Esophagus muscularis mucosa (tissue), 3 donors: ENCODE data around the gene CFAP206.

ENCODE experiments used
- CTCF ChIP-seq, 3 experiments: fragments of 200-600 bp in 2 of 3; fragments of 450-650 bp in 1 of 3; sonication (generic) in 2 of 3; IDR thresholded peaks; one replicate each; pipeline ENCODE4 v1.5.1; 2017 to 2019; ENCODE audit warnings: antibody characterized with exemption in 3 of 3, mild to moderate bottlenecking in 2 of 3, moderate library complexity in 1 of 3
- POLR2A ChIP-seq: fragments of 450-650 bp; IDR thresholded peaks from one replicate; pipeline ENCODE4 v1.6.1; 2017; ENCODE audit warnings: antibody characterized with exemption, moderate library complexity, mild to moderate bottlenecking, low read depth

GRCh38 chr6:87397656-87398055 lies 10.1 kb upstream of the CFAP206 start:
- TF ChIP-seq POLR2A (no peak), CTCF (IDR thresholded peaks at IDR 0.05) (no peak)
